Measurements from ENCODE around the gene ACAP1.

Gene ACAP1

DNA sequence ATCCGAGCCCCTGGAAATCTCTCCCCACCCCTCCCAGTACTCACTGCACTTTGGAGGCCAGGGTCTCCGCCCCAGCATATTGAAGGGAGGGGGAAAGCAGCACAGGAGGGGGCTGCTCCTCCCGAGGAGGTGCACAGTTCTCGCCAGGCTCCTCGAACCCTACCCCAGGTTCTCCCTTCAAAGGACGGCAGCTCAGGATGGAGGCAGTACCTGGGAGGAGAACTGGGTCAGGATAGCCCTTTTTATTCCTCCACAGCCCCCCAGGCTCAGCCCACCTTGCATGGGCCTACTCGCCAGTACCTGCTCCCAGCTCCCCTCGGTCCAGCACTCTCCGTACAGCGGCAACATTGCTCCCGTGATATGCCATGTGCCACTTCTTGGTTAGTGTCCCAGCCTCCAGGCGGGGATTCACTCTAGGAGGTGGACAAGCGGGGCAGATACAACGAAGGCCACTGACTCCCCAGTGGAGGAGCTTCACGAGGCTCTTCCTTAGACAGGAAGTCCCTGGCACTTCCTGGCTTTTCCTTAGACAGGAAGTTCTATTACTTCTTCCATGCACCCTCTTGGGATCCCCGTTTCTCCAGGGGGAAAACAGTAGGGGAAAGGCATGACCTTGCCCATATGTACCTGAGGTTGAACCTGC lies 19.0 kb upstream of the ACAP1 start:
- no peak for TF ChIP-seq GATA2 (IDR thresholded peaks at IDR 0.05; ENCODE audit: low read depth, low read length)
- TF ChIP-seq GATA3 (IDR thresholded peaks at IDR 0.05; ENCODE audit: low read depth, low read length) = no peak

- TF ChIP-seq GATA3 (IDR thresholded peaks at IDR 0.05; ENCODE audit: low read depth, low read length) = no peak
- no peak for TF ChIP-seq GATA2 (IDR thresholded peaks at IDR 0.05; ENCODE audit: low read depth, low read length)
These were observed 18.0 kb upstream of the ACAP1 start for GRCh38 chr17:7318121-7318860.

GRCh38 chr17:7321466-7321865 lies 14.9 kb upstream of the ACAP1 start:
- TF ChIP-seq GATA2 (IDR thresholded peaks at IDR 0.05; ENCODE audit: low read depth, low read length) (no peak), GATA3 (IDR thresholded peaks at IDR 0.05; ENCODE audit: low read depth, low read length) (no peak)

DNA sequence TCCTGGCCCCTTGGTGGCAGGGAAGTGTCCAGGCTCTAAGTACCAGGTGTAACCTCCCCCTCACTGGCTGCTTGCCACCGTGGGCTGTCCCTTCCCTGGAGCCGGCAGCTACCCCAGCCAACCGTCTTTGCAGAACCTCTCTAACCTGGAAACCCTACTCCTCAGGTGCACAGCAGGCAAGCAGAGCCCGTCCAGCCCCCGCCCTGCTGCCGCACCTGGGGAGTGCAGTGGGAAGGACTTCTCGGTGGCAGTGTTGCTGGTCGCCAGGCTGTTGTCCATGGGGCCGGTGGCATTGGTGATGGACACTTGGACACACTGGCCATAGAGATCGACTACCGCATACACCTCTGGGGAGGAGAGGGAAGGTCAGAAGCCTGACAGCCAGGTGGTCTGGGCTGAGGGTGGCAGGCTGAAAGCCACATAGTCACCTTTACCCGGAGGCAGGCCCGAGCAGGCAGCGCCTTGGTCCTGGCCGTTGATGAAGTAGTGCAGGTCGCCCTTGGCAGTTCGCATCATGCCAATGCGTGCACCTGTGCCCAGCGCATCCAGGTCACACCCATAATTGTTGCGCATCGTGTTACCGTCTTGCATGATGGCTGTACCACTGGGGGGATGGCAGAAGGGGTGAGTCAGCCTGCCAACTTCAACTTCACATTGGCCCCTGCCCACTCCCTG lies 13.7 kb upstream of the ACAP1 start:
- TF ChIP-seq GATA3 (IDR thresholded peaks at IDR 0.05; ENCODE audit: low read depth, low read length) (no peak), GATA2 (IDR thresholded peaks at IDR 0.05; ENCODE audit: low read depth, low read length) (no peak)

DNA sequence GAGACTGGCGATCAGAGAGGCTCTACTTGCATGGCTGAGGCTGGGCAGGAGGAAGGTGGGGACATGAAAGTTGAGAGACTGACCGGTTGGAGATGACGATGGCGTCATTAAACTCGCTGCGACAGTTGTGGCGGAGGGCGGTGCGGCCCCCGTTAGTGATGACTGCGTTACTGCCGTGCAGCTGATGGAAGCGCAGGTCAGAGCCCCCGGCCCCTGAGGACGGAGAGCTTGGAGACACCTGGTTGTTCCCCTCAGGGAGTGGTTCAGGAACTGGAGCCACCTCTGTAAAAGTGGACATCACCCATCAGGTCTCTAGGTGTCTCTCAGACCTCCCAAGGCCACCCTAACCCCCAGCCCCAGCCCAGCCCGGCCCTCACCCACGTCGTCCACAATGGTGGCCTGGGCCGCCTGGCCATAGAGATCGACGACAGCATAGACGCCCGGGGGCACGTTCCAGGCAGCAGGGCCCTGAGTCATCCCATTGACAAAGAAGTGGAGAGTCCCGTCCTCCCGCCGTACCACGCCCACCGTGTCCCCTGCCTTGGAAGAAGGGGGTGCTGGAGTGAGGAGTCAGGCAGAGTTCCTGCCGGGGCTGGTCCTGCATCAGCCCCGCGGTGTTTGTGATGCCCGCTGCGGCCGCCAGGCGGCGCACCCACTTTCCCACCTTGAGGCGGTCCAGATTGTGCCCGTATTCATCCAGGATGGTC lies 12.4 kb upstream of the ACAP1 start:
- TF ChIP-seq GATA3 (IDR thresholded peaks at IDR 0.05; ENCODE audit: low read depth, low read length) = no peak
- no peak for TF ChIP-seq GATA2 (IDR thresholded peaks at IDR 0.05; ENCODE audit: low read depth, low read length)

GRCh38 chr17:7324438-7324779 lies 11.9 kb upstream of the ACAP1 start:
- TF ChIP-seq GATA3 (IDR thresholded peaks at IDR 0.05; ENCODE audit: low read depth, low read length) = no peak
- TF ChIP-seq GATA2 (IDR thresholded peaks at IDR 0.05; ENCODE audit: low read depth, low read length) = no peak

DNA sequence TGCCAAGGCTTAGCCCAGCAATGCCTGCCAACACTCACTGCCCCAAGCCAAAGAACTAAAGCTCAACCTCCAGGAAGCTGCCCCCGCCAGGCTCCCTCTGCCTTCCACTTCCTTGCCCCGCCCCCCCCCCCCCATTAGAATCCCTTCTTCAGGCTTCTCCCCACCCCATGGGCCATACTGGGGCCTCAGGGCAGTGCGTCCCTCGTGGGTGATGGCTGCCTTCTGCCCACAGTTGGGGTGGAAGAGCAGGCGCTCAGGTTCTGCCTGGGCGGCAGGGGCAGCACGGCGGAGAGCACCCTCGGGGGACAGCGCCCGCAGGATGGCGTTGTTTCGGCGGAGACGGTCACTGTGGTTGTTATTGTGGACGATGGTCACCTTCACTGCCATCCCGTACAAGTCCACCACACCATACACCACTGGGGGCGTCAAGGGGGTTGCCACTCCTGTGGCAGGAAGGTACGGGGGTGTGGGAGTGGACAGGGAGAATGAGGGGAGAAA lies 11.2 kb upstream of the ACAP1 start:
- no peak for TF ChIP-seq GATA2 (IDR thresholded peaks at IDR 0.05; ENCODE audit: low read depth, low read length)
- no peak for TF ChIP-seq GATA3 (IDR thresholded peaks at IDR 0.05; ENCODE audit: low read depth, low read length)

GRCh38 chr17:7326186-7326585 lies 10.1 kb upstream of the ACAP1 start:
- TF ChIP-seq GATA2 (IDR thresholded peaks at IDR 0.05; ENCODE audit: low read depth, low read length) (no peak), GATA3 (IDR thresholded peaks at IDR 0.05; ENCODE audit: low read depth, low read length) (no peak)

DNA sequence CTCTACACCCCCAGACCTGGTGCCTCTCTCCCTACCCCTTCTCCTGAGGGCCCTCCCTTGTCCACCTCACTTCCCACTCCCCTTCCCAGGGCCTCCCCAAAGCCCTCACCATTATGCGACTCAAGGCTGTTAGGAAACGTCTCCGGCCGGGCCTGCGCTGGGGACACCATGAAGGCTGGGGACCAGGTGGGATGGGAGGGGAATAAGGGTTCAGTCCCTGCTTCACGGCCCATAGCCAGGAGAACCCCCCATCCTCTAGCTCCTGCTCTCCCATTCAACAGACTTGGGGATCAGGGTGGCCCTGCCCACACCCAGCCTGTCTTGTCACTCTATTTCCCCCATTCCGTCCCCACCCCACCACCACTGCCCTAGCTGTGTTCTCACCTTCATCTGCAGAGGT lies 9.3 kb upstream of the ACAP1 start:
- TF ChIP-seq GATA2 (IDR thresholded peaks at IDR 0.05; ENCODE audit: low read depth, low read length) = no peak
- no peak for TF ChIP-seq GATA3 (IDR thresholded peaks at IDR 0.05; ENCODE audit: low read depth, low read length)

- TF ChIP-seq GATA2 (IDR thresholded peaks at IDR 0.05; ENCODE audit: low read depth, low read length) (no peak), GATA3 (IDR thresholded peaks at IDR 0.05; ENCODE audit: low read depth, low read length) (no peak)
These were observed 8.8 kb upstream of the ACAP1 start for GRCh38 chr17:7327501-7327900.

DNA sequence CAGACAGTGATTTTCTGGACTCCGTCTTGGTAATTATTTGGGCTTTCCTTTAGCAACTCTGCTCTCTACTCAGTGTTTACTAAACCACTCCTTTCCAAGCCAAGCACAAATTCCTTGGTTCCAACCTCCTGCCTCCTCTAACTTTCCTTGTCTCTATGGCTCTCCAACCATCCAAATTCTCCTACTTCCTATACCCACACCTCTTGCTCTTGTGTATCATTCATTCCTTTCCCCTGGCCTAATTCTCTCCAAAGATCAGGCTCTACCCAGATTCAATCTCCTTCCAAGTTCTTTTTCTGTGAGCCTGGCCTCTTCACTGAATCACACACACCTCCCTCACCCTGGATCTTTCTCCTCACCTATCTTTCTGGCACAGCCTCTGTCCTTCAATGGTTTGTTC lies 8.3 kb upstream of the ACAP1 start:
- TF ChIP-seq GATA3 (IDR thresholded peaks at IDR 0.05; ENCODE audit: low read depth, low read length) = no peak
- TF ChIP-seq GATA2 (IDR thresholded peaks at IDR 0.05; ENCODE audit: low read depth, low read length) = no peak

DNA sequence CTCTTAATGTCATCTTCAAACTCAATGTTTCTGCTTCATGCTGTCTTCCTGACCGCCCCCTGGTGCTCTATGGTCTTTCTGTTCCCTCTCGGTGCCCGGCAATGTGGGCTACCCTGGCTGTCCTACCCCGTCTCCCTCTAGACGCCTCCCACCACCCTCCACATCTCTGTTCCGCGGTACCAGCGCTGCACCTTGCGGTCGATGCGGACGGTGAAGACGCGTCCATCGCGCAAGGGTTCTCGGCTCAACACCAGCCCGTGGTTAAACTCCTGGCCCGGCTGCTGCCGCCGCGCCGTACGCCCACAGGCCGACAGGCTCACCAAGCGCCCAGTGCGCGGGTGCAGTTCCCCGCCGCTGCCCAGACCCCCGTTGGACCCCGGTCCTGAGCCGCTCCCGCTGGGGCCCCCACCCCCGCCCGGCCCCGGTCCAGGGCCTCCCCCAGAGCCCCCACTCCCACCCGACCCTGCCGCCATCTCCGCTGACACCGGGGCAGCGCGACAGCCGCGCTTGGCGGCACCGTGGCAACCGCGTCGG lies 7.4 kb upstream of the ACAP1 start, which contains the start of gene NEURL4:
TSS of gene NEURL4 (minus strand) at position 496 of the 534 bp plus-strand sequence. CDS start at position 473, 23 bp downstream.
- TF ChIP-seq GATA2 (IDR thresholded peaks at IDR 0.05; ENCODE audit: low read depth, low read length) (no peak), GATA3 (IDR thresholded peaks at IDR 0.05; ENCODE audit: low read depth, low read length) (no peak)

GRCh38 chr17:7329374-7329996 lies 6.8 kb upstream of the ACAP1 start:
- TF ChIP-seq GATA3 (IDR thresholded peaks at IDR 0.05; ENCODE audit: low read depth, low read length) = no peak
- TF ChIP-seq GATA2 (IDR thresholded peaks at IDR 0.05; ENCODE audit: low read depth, low read length) = no peak

Measured in SH-SY5Y (cell line).